Endodermal cell (in vitro differentiated cells): ENCODE measurements around the gene PAPOLA. TPM values are rescaled to one million over a fixed set of nuclear protein-coding genes. Genes with fewer than 3 reads are reported as not detected.
A peak's percentile ranks its signal among the peaks of the same experiment; 100 is the strongest.

Experiments used
- DNase-seq: peaks from one replicate; pipeline ENCODE4 v3.0.0-alpha.2; 2017
- H3K27ac ChIP-seq: 2 replicates; pipeline ENCODE4 v1.5.1; 2013; ENCODE audit warnings: mild to moderate bottlenecking, low read depth, low read length, moderate library complexity
- H3K27me3 ChIP-seq: 2 replicates; pipeline ENCODE4 v1.6.1; 2013; ENCODE audit warnings: mild to moderate bottlenecking, low read length, moderate library complexity; ENCODE audit not compliant: insufficient read depth, control insufficient read depth, poor library complexity, severe bottlenecking
- H3K36me3 ChIP-seq: 2 replicates; pipeline ENCODE4 v1.7.0; 2013; ENCODE audit warnings: mild to moderate bottlenecking, low read length, moderate library complexity; ENCODE audit not compliant: control insufficient read depth, insufficient read depth
- H3K4me1 ChIP-seq: one replicate; pipeline ENCODE4 v1.7.0; 2013; ENCODE audit warnings: low read length; ENCODE audit not compliant: control insufficient read depth, insufficient read depth
- H3K4me3 ChIP-seq: 2 replicates; pipeline ENCODE4 v1.5.1; 2013; ENCODE audit warnings: mild to moderate bottlenecking, low read length, moderate library complexity
- H3K9ac ChIP-seq: 2 replicates; pipeline ENCODE4 v1.6.1; 2013; ENCODE audit warnings: mild to moderate bottlenecking, low read length, moderate library complexity; ENCODE audit not compliant: poor library complexity, severe bottlenecking; ENCODE audit errors: extremely low read depth
- H3K9me3 ChIP-seq: 2 replicates; pipeline ENCODE4 v1.6.1; 2013; ENCODE audit warnings: mild to moderate bottlenecking, low read length, moderate library complexity; ENCODE audit not compliant: control insufficient read depth
- H3K27ac Mint-ChIP-seq: 2 replicates; pipeline ENCODE4 v1.8.0; 2020; ENCODE audit warnings: mixed read lengths
- H3K27me3 Mint-ChIP-seq: 2 replicates; pipeline ENCODE4 v1.8.0; 2021; ENCODE audit warnings: mild to moderate bottlenecking, mixed read lengths; ENCODE audit not compliant: insufficient read depth
- H3K36me3 Mint-ChIP-seq: 2 replicates; pipeline ENCODE4 v1.8.0; 2020; ENCODE audit warnings: low read depth, mixed read lengths
- H3K4me1 Mint-ChIP-seq: 2 replicates; pipeline ENCODE4 v1.8.0; 2020; ENCODE audit warnings: mixed read lengths
- H3K4me3 Mint-ChIP-seq: 2 replicates; pipeline ENCODE4 v1.8.0; 2020; ENCODE audit warnings: mild to moderate bottlenecking, moderate library complexity, mixed read lengths
- H3K9me3 Mint-ChIP-seq: 2 replicates; pipeline ENCODE4 v1.8.0; 2020; ENCODE audit warnings: mild to moderate bottlenecking, mixed read lengths
- CTCF ChIP-seq: fragments of 200-600 bp; sonication (generic); conservative IDR thresholded peaks from 2 replicates; pipeline ENCODE4 v1.5.0; 2021; ENCODE audit warnings: antibody characterized with exemption, mild to moderate bottlenecking
- WGBS, 2 experiments: methylation state at CpG; one replicate each; pipeline versions ENCODE4 v1.1.5 to v1.1.7; 2013; ENCODE audit warnings: missing lambda C conversion rate in 2 of 2, mixed read lengths in 1 of 2; ENCODE audit not compliant: insufficient coverage in 1 of 2, insufficient read length in 1 of 2; 5-methylcytosine and 5-hydroxymethylcytosine counted together
- total RNA-seq, 2 donors: library from RNA; stranded (reverse); fragmentation: NEBNext Ultra II Directional in 1 of 2; extraction: Animal tissue kit (Norgen Biotek cat#: 25700) in 1 of 2; gene quantifications; 2 replicates in 1 of 2; 3 replicates in 1 of 2; pipeline ENCODE4 v1.2.1, GENCODE V29; 2021

The PAPOLA gene
- total RNA-seq, 2 donors from 2014 or later, result 218 to 225 TPM

- DNase-seq, result peak; percentile 30
- no peak for TF ChIP-seq CTCF
- no peak overlapping the region for H3K4me3 Mint-ChIP-seq
- no peak overlapping the region for H3K27ac ChIP-seq
- peaks cover 3% of the 10 kb centered on the region for H3K4me1 Mint-ChIP-seq
- H3K4me3 ChIP-seq, result no peak overlapping the region
- H3K36me3 ChIP-seq, result no peaks in the 10 kb centered on the region
- no peaks in the 10 kb centered on the region for H3K36me3 Mint-ChIP-seq
- peaks cover 11% of the 10 kb centered on the region for H3K27me3 ChIP-seq
- H3K27ac Mint-ChIP-seq, result no peak overlapping the region
- 86 to 89% methylated on average over 16 to 20 of the region's 20 CpGs for WGBS, 2 experiments
- no peaks in the 10 kb centered on the region for H3K4me1 ChIP-seq
- no peaks in the 10 kb centered on the region for H3K9me3 Mint-ChIP-seq
- no peak overlapping the region for H3K9ac ChIP-seq
- H3K27me3 Mint-ChIP-seq, result peaks cover 7% of the 10 kb centered on the region
- no peaks in the 10 kb centered on the region for H3K9me3 ChIP-seq
These were observed 82.9 kb downstream of the PAPOLA start for GRCh38 chr14:96584907-96585671.

- no peak overlapping the region for H3K27ac Mint-ChIP-seq
- H3K4me3 Mint-ChIP-seq, result no peak overlapping the region
- Histone ChIP-seq H3K4me1 (no peaks in the 10 kb centered on the region), H3K9ac (no peak overlapping the region), H3K27ac (no peak overlapping the region), H3K27me3 (peaks cover 11% of the 10 kb centered on the region), H3K36me3 (no peaks in the 10 kb centered on the region), H3K4me3 (no peak overlapping the region), H3K9me3 (no peaks in the 10 kb centered on the region)
- 96 to 97% methylated on average over 3 of the region's 3 CpGs for WGBS, 2 experiments
- peaks cover 3% of the 10 kb centered on the region for H3K4me1 Mint-ChIP-seq
- no peaks in the 10 kb centered on the region for H3K36me3 Mint-ChIP-seq
- DNase-seq, result peak; percentile 12
- TF ChIP-seq CTCF, result no peak
- H3K27me3 Mint-ChIP-seq, result peaks cover 9% of the 10 kb centered on the region
- no peaks in the 10 kb centered on the region for H3K9me3 Mint-ChIP-seq
These were observed 83.5 kb downstream of the PAPOLA start for GRCh38 chr14:96585672-96586013.

GRCh38 chr14:96586056-96586455 is 83.9 kb downstream of the PAPOLA start:
- H3K4me1 Mint-ChIP-seq, result peaks cover 3% of the 10 kb centered on the region
- no peak for DNase-seq
- 90 to 92% methylated on average over 6 to 11 of the region's 11 CpGs for WGBS, 2 experiments

More at GRCh38 chr14:96586056-96586455, 83.9 kb downstream of the PAPOLA start:
- H3K9me3 ChIP-seq, result no peaks in the 10 kb centered on the region
- no peaks in the 10 kb centered on the region for H3K4me1 ChIP-seq
- H3K9ac ChIP-seq, result no peak overlapping the region
- Mint-ChIP-seq H3K4me3 (no peak overlapping the region), H3K36me3 (no peaks in the 10 kb centered on the region), H3K27ac (no peak overlapping the region), H3K9me3 (no peaks in the 10 kb centered on the region), H3K27me3 (peaks cover 9% of the 10 kb centered on the region)
- TF ChIP-seq CTCF, result no peak
- H3K36me3 ChIP-seq, result no peaks in the 10 kb centered on the region
- no peak overlapping the region for H3K4me3 ChIP-seq
- peaks cover 11% of the 10 kb centered on the region for H3K27me3 ChIP-seq
- no peak overlapping the region for H3K27ac ChIP-seq
